Keratinocyte (primary cell): ENCODE data around the gene LRRIQ1. TPM values are rescaled to one million over a fixed set of nuclear protein-coding genes. Genes with fewer than 3 reads are reported as not detected.
A peak's percentile ranks its signal among the peaks of the same experiment; 100 is the strongest.

Experiments used
- DNase-seq: peaks from one replicate; pipeline ENCODE4 v3.0.0-alpha.2; 2011; ENCODE audit warnings: low read depth, missing footprints, low spot score
- FAIRE-seq: peaks from 2 replicates; lab custom pipeline; 2011; peaks lifted over from hg19 to GRCh38; lab: Jason Lieb, UNC
- H2AFZ ChIP-seq: 2 replicates; pipeline ENCODE4 v1.6.0; 2012; ENCODE audit warnings: low read length, control low read depth, inconsistent platforms; ENCODE audit not compliant: control insufficient read depth
- H3K27ac ChIP-seq: 2 replicates; pipeline ENCODE4 v1.5.1; 2011; ENCODE audit warnings: low read length; ENCODE audit not compliant: control insufficient read depth, insufficient read depth
- H3K27me3 ChIP-seq: 3 replicates; pipeline ENCODE4 v1.6.0; 2011; ENCODE audit warnings: low read length; ENCODE audit not compliant: control insufficient read depth, insufficient read depth; ENCODE audit errors: extremely low read depth
- H3K36me3 ChIP-seq, 2 experiments: 2 replicates in 1 of 2; 3 replicates in 1 of 2; pipeline ENCODE4 v1.5.1; 2011; ENCODE audit warnings: low read length in 2 of 2, mild to moderate bottlenecking in 1 of 2; ENCODE audit not compliant: control insufficient read depth in 2 of 2, insufficient read depth in 2 of 2; ENCODE audit errors: extremely low read depth in 1 of 2
- H3K4me1 ChIP-seq: 3 replicates; pipeline ENCODE4 v1.5.1; 2011; ENCODE audit warnings: low read length; ENCODE audit not compliant: control insufficient read depth, insufficient read depth; ENCODE audit errors: extremely low read depth
- H3K4me2 ChIP-seq: 3 replicates; pipeline ENCODE4 v1.6.0; 2011; ENCODE audit warnings: low read depth, low read length; ENCODE audit not compliant: control insufficient read depth, insufficient read depth; ENCODE audit errors: extremely low read depth
- H3K4me3 ChIP-seq, 3 experiments: fragments of 200-600 bp in 1 of 3; sonication (generic) in 1 of 3; 2 replicates in 2 of 3; 3 replicates in 1 of 3; pipeline ENCODE4 v1.5.1; 2011 to 2016; ENCODE audit warnings: low read length in 3 of 3, mild to moderate bottlenecking in 3 of 3, control low read depth in 2 of 3, inconsistent platforms in 1 of 3, low read depth in 1 of 3, mixed read lengths in 1 of 3, mixed run types in 1 of 3, moderate library complexity in 1 of 3; ENCODE audit not compliant: control insufficient read depth in 2 of 3, insufficient read depth in 2 of 3; ENCODE audit errors: extremely low read depth in 1 of 3
- H3K79me2 ChIP-seq: 2 replicates; pipeline ENCODE4 v1.6.0; 2012; ENCODE audit warnings: low read length; ENCODE audit not compliant: control insufficient read depth, insufficient read depth
- H3K9ac ChIP-seq: 3 replicates; pipeline ENCODE4 v1.6.0; 2011; ENCODE audit warnings: low read length; ENCODE audit not compliant: control insufficient read depth, insufficient read depth; ENCODE audit errors: extremely low read depth
- H3K9me1 ChIP-seq: 3 replicates; pipeline ENCODE4 v1.6.0; 2011; ENCODE audit warnings: low read length; ENCODE audit not compliant: control insufficient read depth, insufficient read depth; ENCODE audit errors: extremely low read depth
- H3K9me3 ChIP-seq: 2 replicates; pipeline ENCODE4 v1.5.1; 2012; ENCODE audit warnings: low read depth, low read length; ENCODE audit not compliant: control insufficient read depth
- H4K20me1 ChIP-seq: 3 replicates; pipeline ENCODE4 v1.6.0; 2011; ENCODE audit warnings: low read length; ENCODE audit not compliant: control insufficient read depth, insufficient read depth; ENCODE audit errors: extremely low read depth
- CTCF ChIP-seq, 3 experiments: IDR thresholded peaks in 1 of 3; conservative IDR thresholded peaks in 1 of 3; optimal IDR thresholded peaks in 1 of 3; 2 replicates in 2 of 3; 3 replicates in 1 of 3; pipeline versions ENCODE3 to v1.5.1; 2011; ENCODE audit warnings: low read length in 3 of 3, mild to moderate bottlenecking in 3 of 3, moderate library complexity in 2 of 3, control low read depth in 1 of 3, inconsistent platforms in 1 of 3; ENCODE audit not compliant: insufficient read depth in 2 of 3; ENCODE audit errors: extremely low read depth in 1 of 3
- EZH2 ChIP-seq: IDR thresholded peaks from one replicate; pipeline ENCODE4 v1.6.1; 2012; ENCODE audit warnings: inconsistent platforms, mild to moderate bottlenecking, low read length, moderate library complexity
- dilution Hi-C: fragments of 300-500 bp; cut with MboI; formaldehyde crosslinking; loops from one replicate; pipeline ENCODE4 v1.7.0; 2020; ENCODE audit warnings: low sequenced_read_pairs; ENCODE audit not compliant: extremely low pct_ligation_motif_present
- polyA plus RNA-seq, 5 experiments: library from polyadenylated mRNA; depleted of rRNA in 3 of 5; stranded (reverse) in 3 of 5; stranded (forward) in 1 of 5; unstranded in 1 of 5; fragments of >200 nt; gene quantifications; 1 replicate in 1 of 5; 2 replicates in 3 of 5; 3 replicates in 1 of 5; pipeline versions ENCODE4 v1.2.1 to v1.2.3, GENCODE V29; 2011 to 2012; ENCODE audit warnings: missing spikeins in 2 of 5, low read depth in 1 of 5, low replicate concordance in 1 of 5

Gene LRRIQ1
- polyA plus RNA-seq, 1 donor (not counting 4 experiments of a cell fraction or from before 2014, with no cell fraction given), result 0.84 TPM

- Histone ChIP-seq H3K27me3 (no peaks in the 10 kb centered on the region), H3K4me2 (peak overlapping the region; percentile 34), H3K9me1 (no peaks in the 10 kb centered on the region), H4K20me1 (no peaks in the 10 kb centered on the region), H3K79me2 (no peaks in the 10 kb centered on the region), H3K27ac (peak overlapping the region; percentile 77), H3K9me3 (no peaks in the 10 kb centered on the region), H3K36me3 (no peaks in the 10 kb centered on the region), H3K4me1 (peaks cover 18% of the 10 kb centered on the region), H3K9ac (no peak overlapping the region), H2AFZ (no peak overlapping the region), H3K4me3 (no peak overlapping the region)
- TF ChIP-seq CTCF (optimal IDR thresholded peaks at IDR 0.05 in 1 of 3, IDR thresholded peaks at IDR 0.05 in 1 of 3, conservative IDR thresholded peaks at IDR 0.05 in 1 of 3; ENCODE audit: extremely low read depth in 1 of 3, insufficient read depth in 2 of 3, low read length in 3 of 3) (no peak), EZH2 (no peak)
- peak; percentile 86 for FAIRE-seq
- dilution Hi-C loops, result no loop called here
- peak; percentile 61 for DNase-seq
Observed at GRCh38 chr12:85016413-85016812, 19.7 kb upstream of the LRRIQ1 start.

DNA sequence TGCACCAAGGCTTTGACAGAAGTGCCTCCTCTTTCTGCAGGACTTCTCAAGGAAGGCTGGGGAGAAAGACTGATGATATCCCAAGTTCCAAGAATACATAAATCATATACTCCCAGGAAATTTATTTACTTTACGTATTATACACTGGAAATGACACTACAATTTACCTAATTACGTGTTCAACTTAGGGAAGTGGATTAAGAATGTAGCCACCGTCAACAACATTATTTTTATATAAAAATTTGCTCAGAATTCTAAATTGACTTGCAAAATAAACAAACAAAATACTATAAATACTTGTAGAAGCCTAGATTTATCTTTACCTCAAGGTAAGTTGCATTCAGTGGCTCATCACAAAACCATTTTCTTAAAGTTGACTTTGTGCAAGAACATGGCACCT, 19.0 kb upstream of the LRRIQ1 start:
- peaks cover 18% of the 10 kb centered on the region for H3K4me1 ChIP-seq
- H2AFZ ChIP-seq, result peak overlapping the region; percentile 54
- DNase-seq (no peak), FAIRE-seq (no peak)
- no peaks in the 10 kb centered on the region for H3K9me1 ChIP-seq
- TF ChIP-seq CTCF (optimal IDR thresholded peaks at IDR 0.05 in 1 of 3, IDR thresholded peaks at IDR 0.05 in 1 of 3, conservative IDR thresholded peaks at IDR 0.05 in 1 of 3; ENCODE audit: extremely low read depth in 1 of 3, insufficient read depth in 2 of 3, low read length in 3 of 3) (no peak), EZH2 (no peak)
- H3K27ac ChIP-seq, result peak overlapping the region; percentile 77
- H3K36me3 ChIP-seq, result no peaks in the 10 kb centered on the region
- H3K27me3 ChIP-seq, result no peaks in the 10 kb centered on the region
- H3K4me2 ChIP-seq, result peak overlapping the region; percentile 34
- H3K9me3 ChIP-seq, result no peaks in the 10 kb centered on the region
- H4K20me1 ChIP-seq, result no peaks in the 10 kb centered on the region
- H3K4me3 ChIP-seq, result no peak overlapping the region
- no peaks in the 10 kb centered on the region for H3K79me2 ChIP-seq
- H3K9ac ChIP-seq, result no peak overlapping the region
- dilution Hi-C loops, result no loop called here
